GM18868 (cell line): Measurements from ENCODE around the gene GRN.
"Not testable (repeated sequence)": the region's sequence is repeated elsewhere in the genome, so short reads cannot be mapped to it uniquely, and the experiment has no call there.

ENCODE experiments used
- ATAC-seq: cut with Tn5 transposase; IDR thresholded peaks from one replicate; pipeline ENCODE4 v1.9.1; 2021; ENCODE audit warnings: mild to moderate bottlenecking, moderate library complexity; ENCODE audit not compliant: unreplicated experiment

GRN gene

DNA sequence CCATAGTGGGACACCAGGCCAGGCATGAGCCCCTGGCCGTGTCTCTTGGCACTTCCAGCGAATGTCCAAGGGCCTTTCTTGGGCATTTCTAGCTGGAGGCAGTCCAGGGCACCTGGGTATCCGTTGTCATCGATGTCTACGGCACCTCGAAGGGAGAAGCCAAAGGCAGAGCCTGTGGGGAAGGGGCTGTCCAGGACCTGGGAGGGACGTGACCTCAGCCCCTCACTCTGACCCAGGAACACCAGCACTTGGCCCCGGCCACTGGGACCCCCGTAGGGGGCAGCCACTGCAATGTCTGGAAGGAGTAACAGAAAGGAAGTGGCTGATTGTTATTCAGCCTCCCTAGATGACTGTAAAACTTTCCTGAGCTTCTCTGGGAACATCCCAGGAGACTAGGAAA, 35.7 kb downstream of the GRN start:
- ATAC-seq: no peak

DNA sequence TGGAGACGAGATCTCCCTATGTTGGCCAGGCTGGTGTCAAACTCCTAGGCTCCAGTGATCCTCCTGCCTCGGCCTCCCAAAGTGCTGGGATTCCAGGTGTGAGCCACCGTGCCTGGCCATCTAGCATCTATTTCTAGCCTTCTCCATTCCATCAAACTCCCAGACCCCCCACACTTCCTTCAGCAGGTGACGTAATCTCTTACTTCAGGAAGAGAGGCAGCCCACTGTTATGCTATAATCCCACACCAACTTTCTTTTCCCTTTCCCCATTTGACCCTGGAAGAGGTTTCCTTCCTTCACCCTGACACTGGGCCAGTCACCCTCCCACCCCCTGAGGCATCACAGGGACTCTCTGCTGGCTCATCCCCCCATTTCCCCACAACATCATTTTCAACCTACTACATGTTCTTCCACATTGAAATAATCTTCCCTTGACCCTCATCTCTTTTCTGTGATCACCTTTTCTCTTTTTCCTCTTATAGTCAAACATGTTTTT, 36.8 kb downstream of the GRN start:
- ATAC-seq: no peak

DNA sequence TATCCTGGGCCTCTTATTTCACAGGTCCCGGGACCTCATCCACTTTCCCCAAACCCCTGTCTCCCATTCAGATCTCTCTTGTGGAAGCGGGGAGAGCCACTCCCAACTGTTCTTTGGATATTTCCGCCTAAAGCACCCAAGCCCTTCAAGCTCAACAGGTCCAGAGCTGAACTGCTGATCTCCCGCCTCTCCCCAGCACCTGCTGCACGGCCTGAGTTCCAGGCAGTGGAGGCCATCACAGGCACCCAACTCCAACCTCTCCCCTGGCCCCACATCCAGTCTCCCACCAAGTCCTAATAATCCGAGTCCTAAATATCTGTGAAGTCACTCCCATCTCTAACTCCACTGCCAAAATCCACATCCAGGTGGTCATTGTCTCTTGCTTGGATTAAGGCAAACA, 37.8 kb downstream of the GRN start:
- no peak for ATAC-seq

DNA sequence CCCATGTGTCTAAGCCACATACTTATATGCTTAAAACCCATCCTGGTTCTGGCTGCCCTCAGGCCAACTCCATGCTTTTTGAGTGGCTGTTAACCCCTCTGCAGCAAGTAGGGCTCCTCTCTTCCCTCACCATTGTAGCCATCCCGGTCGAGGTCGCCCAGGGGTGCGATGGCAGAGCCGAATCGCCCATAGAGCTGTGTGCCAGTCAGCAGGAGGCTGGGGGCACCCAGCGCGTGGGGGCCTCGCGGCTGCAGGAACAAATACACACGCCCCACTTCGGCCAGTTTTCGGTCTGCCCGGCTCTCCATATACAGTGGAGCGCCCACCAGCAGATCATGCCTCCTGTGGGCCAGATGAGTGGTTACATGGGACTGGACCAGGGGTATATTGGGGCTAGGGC, 38.3 kb downstream of the GRN start:
- no peak for ATAC-seq

DNA sequence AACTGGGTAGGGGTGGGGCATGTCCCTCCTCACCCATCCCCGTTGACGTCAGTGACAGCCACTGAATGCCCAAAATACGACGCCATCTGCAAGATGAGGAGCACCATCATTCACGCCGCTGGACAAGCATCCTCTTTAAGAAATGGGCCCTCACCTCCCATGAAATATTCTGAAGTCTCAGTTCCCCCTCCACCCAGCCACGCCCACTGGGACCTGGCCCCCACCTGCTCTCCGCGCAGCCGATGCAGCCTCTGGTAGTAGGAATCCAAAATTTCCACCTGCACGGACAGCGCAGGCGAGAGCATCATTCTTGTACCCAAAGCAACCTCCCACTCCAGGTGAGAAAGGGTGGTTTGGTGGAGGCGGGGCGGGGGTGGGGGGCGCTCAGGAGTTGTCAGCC, 38.8 kb downstream of the GRN start:
- no peak for ATAC-seq

DNA sequence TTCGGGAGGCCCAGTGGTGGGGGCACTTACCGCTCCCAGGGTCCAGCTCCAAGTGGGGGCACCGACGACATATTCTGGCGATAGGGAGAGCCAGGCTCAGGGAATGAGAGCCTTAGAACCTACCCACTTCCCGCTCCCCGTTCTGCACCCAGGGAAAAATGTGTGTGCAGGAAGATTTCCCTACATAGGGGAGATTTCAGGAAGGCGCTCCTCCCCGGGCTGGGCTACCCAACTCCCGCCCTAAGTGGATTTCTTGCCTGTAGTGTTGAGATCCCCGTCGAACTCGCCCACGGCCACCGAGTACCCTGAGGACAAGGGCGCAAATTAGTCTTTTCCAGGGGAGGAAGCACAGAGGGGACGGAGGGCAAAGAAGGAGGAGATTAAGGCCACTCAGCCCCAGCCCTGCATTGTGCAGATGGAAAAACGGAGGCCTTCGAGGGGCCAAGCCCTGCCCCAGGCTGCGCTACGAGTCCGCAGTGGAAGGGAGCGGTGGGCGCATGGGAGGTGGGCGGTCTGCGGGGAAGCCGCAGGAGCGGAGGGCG, 39.2 kb downstream of the GRN start:
- no peak for ATAC-seq

DNA sequence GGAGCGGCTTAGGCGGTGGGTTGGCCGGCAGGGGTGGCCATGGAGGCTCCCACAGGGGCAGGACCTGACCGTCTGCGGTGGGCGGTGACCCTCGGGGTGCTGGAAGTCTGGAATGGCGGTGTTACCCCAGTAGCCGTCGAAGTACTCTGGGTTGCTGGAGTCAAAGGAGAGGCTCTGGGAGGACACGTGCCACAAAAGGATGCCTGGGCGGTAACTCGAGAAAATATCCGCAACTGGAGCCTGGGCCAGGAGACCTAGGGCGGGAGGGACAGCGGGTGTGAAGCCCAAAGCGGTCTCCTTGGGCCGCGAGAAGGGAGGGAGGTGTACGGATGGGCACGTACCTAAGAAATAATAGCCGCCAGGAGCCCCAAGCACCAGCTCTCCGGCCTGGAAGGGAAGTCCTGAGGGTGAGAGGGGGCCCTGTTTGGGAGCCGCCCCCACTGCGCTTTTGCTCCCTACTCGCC, 39.8 kb downstream of the GRN start:
- no peak for ATAC-seq

DNA sequence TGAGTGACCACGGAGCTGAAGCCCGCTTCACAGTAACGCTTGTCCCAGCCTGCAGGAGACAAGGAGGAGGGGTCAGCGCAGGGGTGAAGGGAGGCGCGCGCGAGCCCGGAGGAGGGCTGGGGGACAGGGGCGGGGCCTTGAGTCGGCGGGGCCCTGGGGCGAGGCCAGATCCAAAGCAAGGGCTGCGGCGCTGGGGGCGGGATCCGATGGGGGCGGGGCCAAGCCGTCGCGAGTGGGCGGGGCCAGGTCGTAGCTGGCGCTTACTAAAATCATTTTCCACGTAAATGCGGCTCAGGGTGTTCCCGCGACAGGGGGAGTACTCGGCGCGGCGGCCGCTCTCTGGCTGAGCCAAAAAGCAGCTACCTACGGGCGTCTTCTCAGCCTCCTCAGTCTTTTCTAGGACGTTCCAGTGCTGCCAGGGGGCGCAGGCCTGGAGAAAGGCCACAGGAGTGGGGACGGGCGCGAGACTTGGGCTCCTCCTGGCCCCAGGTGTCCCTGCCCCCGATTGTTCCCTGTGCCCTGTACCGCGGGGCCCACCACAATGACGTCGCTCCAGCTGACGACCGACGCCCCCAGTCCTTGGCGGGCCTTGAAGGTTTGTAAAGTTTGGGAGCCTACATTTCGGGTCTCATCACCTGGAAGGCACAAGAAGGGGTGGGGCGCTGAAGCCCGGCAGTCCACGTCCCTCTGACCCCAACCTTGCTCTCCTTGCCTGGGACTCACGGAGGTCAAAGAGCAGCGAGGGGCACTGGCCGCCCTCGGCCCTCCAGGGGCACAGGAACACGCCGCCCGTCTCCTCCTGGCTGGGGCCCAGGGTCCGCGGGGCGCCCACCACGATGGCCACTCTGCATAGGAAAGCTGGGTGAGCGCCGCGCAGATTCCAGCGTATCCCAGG, 40.4 kb downstream of the GRN start:
- no peak for ATAC-seq

DNA sequence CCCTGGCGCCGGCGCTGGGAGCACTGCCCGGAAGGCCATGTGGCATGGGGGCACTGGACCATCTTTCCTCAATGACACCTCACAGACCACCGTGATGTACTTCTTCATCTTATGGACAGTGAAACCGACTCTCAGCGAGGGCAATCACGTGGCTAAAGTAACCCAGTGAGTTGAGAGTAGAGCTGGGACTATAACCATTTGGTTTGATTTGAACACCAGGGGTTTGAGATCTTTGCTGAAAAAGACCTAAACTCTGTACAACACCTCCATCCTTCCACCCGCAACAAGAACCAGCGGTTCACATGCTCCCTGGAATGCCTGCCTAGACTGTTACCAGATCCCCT, 41.1 kb downstream of the GRN start:
- ATAC-seq: no peak

DNA sequence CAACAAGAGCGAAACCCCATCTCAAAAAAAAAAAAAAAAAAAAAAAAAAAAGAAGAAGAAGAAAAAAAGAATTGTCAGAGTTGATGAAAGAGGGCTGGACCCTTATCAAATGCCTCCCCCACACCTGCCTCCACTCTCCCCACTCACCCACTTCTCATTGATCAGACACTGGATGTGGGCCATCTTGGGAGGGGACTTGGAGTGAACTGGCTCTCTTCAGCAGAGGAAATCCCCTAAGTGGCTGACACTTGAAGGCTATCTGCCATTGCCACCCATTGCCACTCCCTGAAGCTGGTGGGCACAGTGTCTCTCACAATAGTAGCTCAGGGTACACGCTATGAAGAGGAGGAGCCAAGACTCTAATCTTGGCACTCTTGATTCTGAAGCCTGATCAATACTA, 42.7 kb downstream of the GRN start:
- ATAC-seq: no peak

DNA sequence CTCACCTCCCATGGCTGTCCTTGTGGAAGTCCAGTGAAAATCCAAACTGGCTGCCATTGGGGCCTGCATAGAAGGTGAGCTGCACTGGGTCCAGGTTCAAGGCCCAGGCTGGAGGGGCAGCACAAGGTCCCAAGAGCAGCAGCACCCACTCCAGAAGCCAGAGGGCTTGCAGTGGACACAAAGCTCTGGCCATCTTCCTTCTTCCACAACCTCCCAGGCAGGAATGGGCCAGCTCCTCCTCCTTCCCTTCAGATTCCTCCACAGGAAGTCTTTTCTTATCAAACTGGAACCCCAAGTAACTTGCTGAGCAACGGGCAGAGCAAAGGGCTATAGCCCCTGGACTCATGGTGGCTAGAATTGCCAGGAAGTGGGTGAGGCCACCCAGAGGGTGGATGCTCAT, 44.2 kb downstream of the GRN start, which contains the start of gene ITGA2B:
Gene ITGA2B, minus strand, starts transcription at position 369 of the 400 bp plus-strand sequence. Its CDS starts 176 bp downstream, at position 193.
- ATAC-seq: no peak

DNA sequence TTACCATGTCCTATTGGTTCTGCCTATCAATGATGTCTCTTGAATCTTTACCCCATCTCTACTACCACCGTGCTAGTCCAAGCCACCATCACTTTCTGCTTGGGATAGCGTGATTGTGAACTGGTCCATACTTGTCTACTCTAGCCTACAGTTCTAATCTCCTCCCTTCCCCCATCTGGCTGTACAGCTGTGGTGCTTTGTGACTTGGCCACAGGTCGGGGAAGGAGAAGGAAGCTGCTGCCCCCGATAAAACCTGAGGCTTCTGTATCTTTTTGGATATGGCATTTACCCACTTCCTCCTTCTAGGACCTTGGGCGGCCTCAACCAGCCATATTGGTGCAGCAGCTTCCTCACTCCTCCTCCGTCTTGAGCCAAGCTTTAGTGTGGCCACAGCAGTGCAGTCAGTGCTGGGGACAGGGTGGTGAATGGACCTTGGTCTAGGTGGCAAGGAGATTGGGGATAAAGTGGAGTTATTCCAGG, 44.7 kb downstream of the GRN start:
- no peak for ATAC-seq

DNA sequence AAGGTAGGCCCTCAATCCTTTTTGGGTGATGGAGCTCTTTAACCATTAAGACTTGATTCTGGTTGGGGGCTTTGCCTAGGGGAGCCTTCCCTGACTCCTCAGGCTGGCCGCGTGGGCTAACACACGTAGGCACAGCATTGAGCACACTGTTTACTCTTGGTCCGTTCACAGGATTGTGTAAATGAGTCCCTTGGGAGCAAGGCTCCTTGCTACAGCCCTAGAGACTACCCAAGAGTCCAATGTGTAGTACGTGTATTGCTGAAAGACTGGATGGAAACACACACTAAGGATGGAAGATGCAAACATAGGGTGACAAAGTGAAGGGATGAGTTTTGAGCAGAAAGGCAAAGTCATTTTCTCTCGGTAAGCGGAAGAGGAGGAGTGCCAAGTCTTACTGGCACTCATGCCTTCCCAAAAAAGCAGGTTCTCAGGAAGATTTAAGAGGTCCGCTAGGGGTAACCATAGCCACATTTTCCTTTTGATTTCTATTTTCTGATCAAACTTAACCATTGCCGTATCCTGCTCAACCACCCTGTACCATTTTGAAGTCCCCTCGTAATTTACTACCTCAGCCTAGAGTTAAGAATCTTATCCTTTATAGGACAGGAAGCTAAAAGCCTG, 45.3 kb downstream of the GRN start:
- no peak for ATAC-seq

DNA sequence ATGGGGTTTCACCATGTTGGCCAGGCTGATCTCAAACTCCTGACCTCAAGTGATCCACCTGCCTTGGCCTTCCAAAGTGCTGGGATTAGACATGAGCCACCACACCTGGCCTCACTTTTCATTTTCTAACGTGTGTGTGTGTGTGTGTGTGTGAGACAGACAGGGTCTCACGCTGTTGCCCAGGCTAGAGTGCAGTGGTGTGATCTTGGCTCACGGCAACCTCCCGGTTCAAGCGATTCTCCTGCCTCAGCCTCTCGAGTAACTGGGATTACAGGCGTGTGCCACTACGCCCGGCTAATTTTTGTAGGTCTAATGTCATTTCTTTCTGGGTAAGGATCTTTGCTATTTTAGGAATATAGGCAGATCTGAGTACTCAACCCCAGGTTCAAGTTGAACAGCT, 49.0 kb downstream of the GRN start:
- not testable (repeated sequence) for ATAC-seq

DNA sequence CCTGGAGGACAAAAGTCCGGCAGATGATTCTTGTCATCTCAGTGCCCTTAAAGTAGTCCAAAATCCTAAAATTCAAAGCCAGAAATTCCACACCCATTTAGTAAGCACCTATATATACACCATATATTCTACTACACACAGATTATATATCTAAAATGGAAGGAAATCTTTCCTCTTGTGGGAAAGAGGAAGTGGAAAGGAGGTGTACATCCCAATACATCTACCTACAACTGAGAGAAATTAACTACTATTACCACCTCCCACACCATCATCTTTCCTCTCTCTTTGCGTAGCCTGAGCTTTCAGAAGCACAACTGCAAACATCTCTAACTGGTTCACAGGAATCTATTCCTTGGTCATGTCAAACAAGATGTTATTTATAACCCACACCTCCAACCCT, 49.7 kb downstream of the GRN start:
- no peak for ATAC-seq

DNA sequence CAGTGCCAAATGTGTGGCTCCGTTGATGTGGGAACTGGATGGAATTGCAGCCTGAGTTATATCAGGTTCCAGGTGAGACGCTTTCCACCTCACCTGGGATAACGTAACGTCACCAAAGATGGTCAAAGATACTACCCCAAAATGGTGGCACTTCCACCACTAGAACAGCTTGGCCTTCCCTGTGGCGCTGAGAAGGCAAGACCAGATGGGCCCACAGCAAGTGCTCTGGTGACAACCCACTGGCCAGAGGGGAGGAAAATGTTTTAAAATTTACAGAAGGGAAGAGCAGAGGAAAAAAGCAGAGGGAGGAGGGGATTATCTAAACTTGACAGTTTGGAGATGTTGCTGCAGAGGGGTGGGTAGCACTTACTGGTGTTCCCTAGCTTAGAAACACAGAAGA, 51.8 kb downstream of the GRN start:
- no peak for ATAC-seq

DNA sequence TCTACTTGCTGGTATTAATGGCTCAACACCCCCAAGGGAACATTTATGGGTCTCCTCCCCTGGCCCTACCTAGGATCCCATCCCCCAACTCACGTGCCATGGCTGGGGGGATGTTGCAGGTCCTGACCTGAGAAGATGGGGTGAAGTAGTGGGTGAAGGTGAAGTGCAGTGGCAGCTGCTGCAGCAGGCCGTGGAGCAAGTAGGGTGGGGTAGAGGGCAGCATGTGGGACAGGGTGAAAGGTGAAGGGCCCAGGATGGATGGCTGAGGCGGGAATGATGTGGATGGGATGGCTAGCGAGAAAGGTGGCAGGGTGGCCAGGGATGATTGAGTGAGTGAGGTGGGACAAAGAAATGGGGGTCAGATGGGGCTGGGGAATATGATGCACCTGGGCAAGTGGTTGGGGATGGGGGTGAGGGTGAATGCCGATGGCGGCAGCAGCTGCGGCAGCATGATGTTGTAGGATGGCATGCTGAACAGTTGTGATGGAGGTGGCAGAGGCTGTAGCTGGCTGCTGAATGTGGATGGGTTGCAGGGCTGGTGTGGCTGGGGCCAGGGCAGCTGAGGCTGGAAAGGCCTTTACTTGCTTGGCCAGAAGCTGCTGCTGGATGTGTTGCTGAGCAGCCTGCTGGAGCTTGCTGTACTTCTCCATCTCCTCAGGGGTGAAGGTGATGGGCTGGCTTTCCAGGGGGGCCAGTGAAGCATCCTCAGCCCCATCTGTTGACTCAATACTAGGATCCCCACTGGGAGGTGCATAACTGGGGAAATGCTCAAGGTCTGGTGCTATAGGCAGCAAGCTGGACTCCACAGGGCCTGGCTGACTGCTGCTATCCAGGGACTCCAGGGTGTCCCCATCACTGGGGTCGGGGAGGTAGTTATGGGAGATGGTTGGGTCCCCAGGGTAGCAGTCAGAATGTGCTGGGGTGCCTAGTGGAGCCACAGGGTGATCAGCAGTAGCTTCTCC, 52.7 kb downstream of the GRN start:
- no peak for ATAC-seq

DNA sequence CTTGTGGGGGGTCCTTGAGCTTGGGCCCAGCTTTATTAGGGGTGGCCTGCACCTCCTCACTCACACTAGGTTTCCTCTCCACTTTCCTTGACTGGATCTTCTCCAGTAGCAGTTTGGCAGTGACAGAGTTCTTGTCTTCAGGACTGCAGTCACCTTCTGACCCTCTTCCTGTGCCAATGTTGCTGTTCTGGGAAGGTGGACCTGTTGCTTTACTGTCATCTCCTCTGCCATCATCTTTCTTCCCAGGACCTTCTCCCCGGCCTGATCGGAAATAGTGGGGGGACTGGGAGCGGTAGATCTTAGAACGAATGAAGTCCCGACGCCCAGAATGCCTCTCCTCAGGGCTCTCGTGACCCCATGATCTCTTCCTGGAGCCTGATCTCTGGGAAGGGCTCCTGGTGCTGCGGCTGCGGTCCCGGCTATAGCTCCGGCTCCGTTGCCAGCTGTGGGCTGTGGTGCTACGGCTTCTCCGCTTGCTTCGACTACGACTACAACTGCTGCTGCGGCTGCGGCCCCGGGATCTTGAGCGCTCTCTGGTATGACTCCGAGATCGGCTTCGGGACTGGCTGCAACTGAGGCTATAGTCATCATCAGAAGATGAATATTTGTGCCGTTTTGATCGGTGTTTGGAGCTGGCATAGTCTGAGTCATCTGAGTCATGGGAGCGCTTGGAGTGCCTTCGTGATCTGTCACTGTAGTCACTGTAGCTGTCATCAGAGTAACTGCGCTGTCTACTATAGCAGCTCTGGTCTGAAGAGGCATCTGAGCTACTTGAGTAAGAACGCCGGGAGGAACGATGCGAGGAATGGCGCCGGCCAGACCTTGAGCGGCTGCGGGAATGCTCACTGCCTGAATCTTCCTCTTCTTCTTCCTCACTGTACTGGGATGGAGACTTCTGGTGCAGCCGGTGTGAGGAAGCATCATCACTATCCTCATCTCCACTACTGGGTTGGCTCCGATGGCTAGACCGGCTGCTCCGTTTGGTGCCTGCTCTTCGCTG, 53.9 kb downstream of the GRN start:
- no peak for ATAC-seq

DNA sequence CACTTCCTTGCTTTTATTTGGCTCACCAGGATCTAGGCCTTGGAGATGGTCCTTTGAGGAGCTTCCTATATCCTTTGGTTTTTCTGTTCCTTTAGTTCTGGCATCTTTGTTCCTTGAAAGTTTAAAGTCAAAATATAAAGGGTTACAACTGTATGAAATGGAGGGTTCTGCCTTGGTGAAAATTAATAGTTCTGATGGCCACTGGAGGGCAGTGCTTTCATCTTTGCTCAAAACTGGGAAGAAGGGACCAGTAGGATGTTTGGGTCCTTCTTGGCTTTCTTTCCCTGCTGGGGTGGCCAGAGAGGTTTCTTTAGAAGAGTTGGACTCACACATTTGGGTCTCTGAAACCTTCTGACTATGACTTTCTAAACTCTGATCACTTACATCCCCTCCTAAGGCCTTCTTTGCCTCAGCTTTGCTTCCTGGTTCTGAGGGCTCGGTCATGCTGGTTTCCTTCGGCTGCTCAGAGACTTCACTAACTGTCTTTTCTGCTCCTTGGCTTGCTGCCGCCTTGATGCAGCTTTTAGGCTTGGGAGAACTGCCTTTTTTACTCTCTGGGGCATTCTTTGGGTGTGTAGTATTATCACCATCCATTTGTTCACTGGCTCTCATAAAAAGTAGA, 55.2 kb downstream of the GRN start:
- ATAC-seq: no peak
